ENCODE measurements around the gene COX15. TPM values are rescaled to one million over a fixed set of nuclear protein-coding genes. Genes with fewer than 3 reads are reported as not detected.
A peak's percentile ranks its signal among the peaks of the same experiment; 100 is the strongest.

The COX15 gene
- total and polyA plus RNA-seq, 5 donors from 2014 or later = 18.0 to 42.3 (median 36.8) TPM

GRCh38 chr10:99767901-99768300 lies 36.0 kb upstream of the COX15 start:
- H3K4me1 ChIP-seq (ENCODE audit: control insufficient read depth, insufficient read depth, low read length, poor library complexity, severe bottlenecking) = no peaks in the 10 kb centered on the region
- no peak overlapping the region for H3K4me3 Mint-ChIP-seq
- ATAC-seq (ENCODE audit: low read depth in 2 of 2) = no peak

GRCh38 chr10:99766302-99766681 lies 34.4 kb upstream of the COX15 start:
- Mint-ChIP-seq H3K27me3 (no peaks in the 10 kb centered on the region), H3K9me3 (peaks cover 0 to 10% (median 2%) of the 10 kb centered on the region in 7 donors), H3K4me1 (no peaks in the 10 kb centered on the region), H3K4me3 (no peak overlapping the region), H3K36me3 (peaks cover 13% of the 10 kb centered on the region), H3K27ac (no peak overlapping the region)
- ATAC-seq (ENCODE audit: low read depth in 2 of 2) (no peak), DNase-seq (peak in 1 of 3 donors; percentile 15)
- no peak overlapping the region for H3K27ac ChIP-seq (ENCODE audit: insufficient read depth, low read length, poor library complexity, severe bottlenecking)
- no peaks in the 10 kb centered on the region for H3K9me3 ChIP-seq (ENCODE audit: control insufficient read depth in 2 of 2, low read length in 2 of 2)
- no peaks in the 10 kb centered on the region for H3K4me1 ChIP-seq (ENCODE audit: control insufficient read depth, insufficient read depth, low read length, poor library complexity, severe bottlenecking)
- H3K4me3 ChIP-seq (ENCODE audit: low read depth, low read length) = no peak overlapping the region
- H3K27me3 ChIP-seq (ENCODE audit: control insufficient read depth, insufficient read depth, low read length) = no peaks in the 10 kb centered on the region
- no peaks in the 10 kb centered on the region for H3K36me3 ChIP-seq (ENCODE audit: control insufficient read depth, insufficient read depth, low read length)

More at GRCh38 chr10:99767901-99768300, 36.0 kb upstream of the COX15 start:
- Histone ChIP-seq H3K27me3 (ENCODE audit: control insufficient read depth, insufficient read depth, low read length) (no peaks in the 10 kb centered on the region), H3K4me3 (ENCODE audit: low read depth, low read length) (no peak overlapping the region), H3K36me3 (ENCODE audit: control insufficient read depth, insufficient read depth, low read length) (no peaks in the 10 kb centered on the region), H3K9me3 (ENCODE audit: control insufficient read depth in 2 of 2, low read length in 2 of 2) (no peaks in the 10 kb centered on the region), H3K27ac (ENCODE audit: insufficient read depth, low read length, poor library complexity, severe bottlenecking) (no peak overlapping the region)
- Mint-ChIP-seq H3K27ac (no peak overlapping the region), H3K9me3 (peaks cover 0 to 6% (median 0%) of the 10 kb centered on the region in 7 donors), H3K36me3 (peaks cover 4% of the 10 kb centered on the region), H3K27me3 (no peaks in the 10 kb centered on the region), H3K4me1 (no peaks in the 10 kb centered on the region)
- no peak for DNase-seq

- peaks cover 0 to 10% (median 2%) of the 10 kb centered on the region in 7 donors for H3K9me3 Mint-ChIP-seq
- no peaks in the 10 kb centered on the region for H3K27me3 Mint-ChIP-seq
- Histone ChIP-seq H3K4me3 (ENCODE audit: low read depth, low read length) (no peak overlapping the region), H3K4me1 (ENCODE audit: control insufficient read depth, insufficient read depth, low read length, poor library complexity, severe bottlenecking) (no peaks in the 10 kb centered on the region), H3K36me3 (ENCODE audit: control insufficient read depth, insufficient read depth, low read length) (peaks cover 4% of the 10 kb centered on the region), H3K27me3 (ENCODE audit: control insufficient read depth, insufficient read depth, low read length) (no peaks in the 10 kb centered on the region), H3K27ac (ENCODE audit: insufficient read depth, low read length, poor library complexity, severe bottlenecking) (no peak overlapping the region), H3K9me3 (ENCODE audit: control insufficient read depth in 2 of 2, low read length in 2 of 2) (no peaks in the 10 kb centered on the region)
- DNase-seq = no peak
- no peaks in the 10 kb centered on the region for H3K4me1 Mint-ChIP-seq
- no peak overlapping the region for H3K4me3 Mint-ChIP-seq
- H3K27ac Mint-ChIP-seq = no peak overlapping the region
- no peak for ATAC-seq (ENCODE audit: low read depth in 2 of 2)
- H3K36me3 Mint-ChIP-seq = peaks cover 17% of the 10 kb centered on the region
Measured at GRCh38 chr10:99765672-99766301, 33.9 kb upstream of the COX15 start.

GRCh38 chr10:99761365-99761764 lies 29.4 kb upstream of the COX15 start:
- peaks cover 42% of the 10 kb centered on the region for H3K36me3 ChIP-seq (ENCODE audit: control insufficient read depth, insufficient read depth, low read length)
- Mint-ChIP-seq H3K4me3 (no peak overlapping the region), H3K36me3 (peaks cover 57% of the 10 kb centered on the region), H3K9me3 (peaks cover 0 to 10% (median 1%) of the 10 kb centered on the region in 7 donors), H3K27me3 (no peaks in the 10 kb centered on the region), H3K27ac (no peak overlapping the region), H3K4me1 (no peaks in the 10 kb centered on the region)
- no peaks in the 10 kb centered on the region for H3K9me3 ChIP-seq (ENCODE audit: control insufficient read depth in 2 of 2, low read length in 2 of 2)
- H3K27ac ChIP-seq (ENCODE audit: insufficient read depth, low read length, poor library complexity, severe bottlenecking) = no peak overlapping the region
- ATAC-seq (ENCODE audit: low read depth in 2 of 2) = no peak
- DNase-seq = no peak
- H3K4me1 ChIP-seq (ENCODE audit: control insufficient read depth, insufficient read depth, low read length, poor library complexity, severe bottlenecking) = no peaks in the 10 kb centered on the region
- no peaks in the 10 kb centered on the region for H3K27me3 ChIP-seq (ENCODE audit: control insufficient read depth, insufficient read depth, low read length)
- no peak overlapping the region for H3K4me3 ChIP-seq (ENCODE audit: low read depth, low read length)

GRCh38 chr10:99760321-99760720 lies 28.4 kb upstream of the COX15 start:
- DNase-seq (no peak), ATAC-seq (ENCODE audit: low read depth in 2 of 2) (no peak)
- H3K4me3 ChIP-seq (ENCODE audit: low read depth, low read length) = no peak overlapping the region
- H3K4me3 Mint-ChIP-seq = no peak overlapping the region
- H3K36me3 Mint-ChIP-seq = peaks cover 68% of the 10 kb centered on the region
- no peaks in the 10 kb centered on the region for H3K27me3 ChIP-seq (ENCODE audit: control insufficient read depth, insufficient read depth, low read length)
- H3K36me3 ChIP-seq (ENCODE audit: control insufficient read depth, insufficient read depth, low read length) = peaks cover 53% of the 10 kb centered on the region
- no peaks in the 10 kb centered on the region for H3K4me1 Mint-ChIP-seq
- H3K27ac ChIP-seq (ENCODE audit: insufficient read depth, low read length, poor library complexity, severe bottlenecking) = no peak overlapping the region
- H3K9me3 ChIP-seq (ENCODE audit: control insufficient read depth in 2 of 2, low read length in 2 of 2) = no peaks in the 10 kb centered on the region
- H3K4me1 ChIP-seq (ENCODE audit: control insufficient read depth, insufficient read depth, low read length, poor library complexity, severe bottlenecking) = no peaks in the 10 kb centered on the region
- H3K27ac Mint-ChIP-seq = no peak overlapping the region
- H3K9me3 Mint-ChIP-seq = peaks cover 0 to 10% (median 1%) of the 10 kb centered on the region in 7 donors
- H3K27me3 Mint-ChIP-seq = no peaks in the 10 kb centered on the region

GRCh38 chr10:99758211-99758891 lies 26.4 kb upstream of the COX15 start:
- no peak overlapping the region for H3K4me3 ChIP-seq (ENCODE audit: low read depth, low read length)
- no peaks in the 10 kb centered on the region for H3K27me3 Mint-ChIP-seq
- no peaks in the 10 kb centered on the region for H3K4me1 ChIP-seq (ENCODE audit: control insufficient read depth, insufficient read depth, low read length, poor library complexity, severe bottlenecking)
- H3K27me3 ChIP-seq (ENCODE audit: control insufficient read depth, insufficient read depth, low read length) = no peaks in the 10 kb centered on the region
- H3K27ac Mint-ChIP-seq = no peak overlapping the region
- no peak overlapping the region for H3K4me3 Mint-ChIP-seq
- DNase-seq (no peak), ATAC-seq (ENCODE audit: low read depth in 2 of 2) (no peak)
- no peak overlapping the region for H3K27ac ChIP-seq (ENCODE audit: insufficient read depth, low read length, poor library complexity, severe bottlenecking)
- H3K36me3 Mint-ChIP-seq = peaks cover 75% of the 10 kb centered on the region
- H3K36me3 ChIP-seq (ENCODE audit: control insufficient read depth, insufficient read depth, low read length) = peaks cover 72% of the 10 kb centered on the region
- H3K9me3 Mint-ChIP-seq = peaks cover 0 to 8% (median 1%) of the 10 kb centered on the region in 7 donors
- no peaks in the 10 kb centered on the region for H3K4me1 Mint-ChIP-seq
- no peaks in the 10 kb centered on the region for H3K9me3 ChIP-seq (ENCODE audit: control insufficient read depth in 2 of 2, low read length in 2 of 2)

- Histone ChIP-seq H3K4me1 (ENCODE audit: control insufficient read depth, insufficient read depth, low read length, poor library complexity, severe bottlenecking) (no peaks in the 10 kb centered on the region), H3K4me3 (ENCODE audit: low read depth, low read length) (no peak overlapping the region), H3K36me3 (ENCODE audit: control insufficient read depth, insufficient read depth, low read length) (peaks cover 92% of the 10 kb centered on the region), H3K27ac (ENCODE audit: insufficient read depth, low read length, poor library complexity, severe bottlenecking) (no peak overlapping the region), H3K27me3 (ENCODE audit: control insufficient read depth, insufficient read depth, low read length) (no peaks in the 10 kb centered on the region), H3K9me3 (ENCODE audit: control insufficient read depth in 2 of 2, low read length in 2 of 2) (no peaks in the 10 kb centered on the region)
- peaks cover 0 to 4% (median 1%) of the 10 kb centered on the region in 4 donors for H3K4me1 Mint-ChIP-seq
- H3K36me3 Mint-ChIP-seq = peaks cover 67% of the 10 kb centered on the region
- DNase-seq (no peak), ATAC-seq (ENCODE audit: low read depth in 2 of 2) (no peak)
- H3K9me3 Mint-ChIP-seq = peaks cover 0 to 2% (median 0%) of the 10 kb centered on the region in 7 donors
- H3K27ac Mint-ChIP-seq = no peak overlapping the region
- no peak overlapping the region for H3K4me3 Mint-ChIP-seq
- H3K27me3 Mint-ChIP-seq = no peaks in the 10 kb centered on the region
Measured at GRCh38 chr10:99756159-99756558, 24.2 kb upstream of the COX15 start.

- Histone ChIP-seq H3K36me3 (ENCODE audit: control insufficient read depth, insufficient read depth, low read length) (peaks cover 93% of the 10 kb centered on the region), H3K4me1 (ENCODE audit: control insufficient read depth, insufficient read depth, low read length, poor library complexity, severe bottlenecking) (no peaks in the 10 kb centered on the region), H3K4me3 (ENCODE audit: low read depth, low read length) (no peak overlapping the region), H3K27me3 (ENCODE audit: control insufficient read depth, insufficient read depth, low read length) (no peaks in the 10 kb centered on the region), H3K27ac (ENCODE audit: insufficient read depth, low read length, poor library complexity, severe bottlenecking) (no peak overlapping the region), H3K9me3 (ENCODE audit: control insufficient read depth in 2 of 2, low read length in 2 of 2) (no peaks in the 10 kb centered on the region)
- no peak overlapping the region for H3K4me3 Mint-ChIP-seq
- no peak for ATAC-seq (ENCODE audit: low read depth in 2 of 2)
- peaks cover 0 to 1% (median 0%) of the 10 kb centered on the region in 7 donors for H3K9me3 Mint-ChIP-seq
- H3K27ac Mint-ChIP-seq = no peak overlapping the region
- H3K4me1 Mint-ChIP-seq = peaks cover 3 to 10% (median 5%) of the 10 kb centered on the region in 4 donors
- peaks cover 57% of the 10 kb centered on the region for H3K36me3 Mint-ChIP-seq
- no peak for DNase-seq
- H3K27me3 Mint-ChIP-seq = no peaks in the 10 kb centered on the region
Measured at GRCh38 chr10:99754670-99755069, 22.7 kb upstream of the COX15 start.

Measured in CD4-positive, CD25-positive, alpha-beta regulatory T cell (primary cell).